Activated naive CD4-positive, alpha-beta T cell treated with anti-CD3 and anti-CD28 coated beads for 36 hours (primary cell): ENCODE data around the gene PRKAB2. TPM values are rescaled to one million over a fixed set of nuclear protein-coding genes. Genes with fewer than 3 reads are reported as not detected.

Experiments used
- total RNA-seq, 2 experiments: library from RNA; stranded (reverse); gene quantifications; one replicate each; pipeline ENCODE4 v1.2.3, GENCODE V29; 2021

Gene PRKAB2
- total RNA-seq, 2 experiments from 2014 or later, result 3.4 to 4.4 TPM

Other genes with a start within 250 kb of the PRKAB2 start
- 1 to 10 TPM; 6.1 to 6.2 TPM for gene NBPF12, start 234.1 kb downstream of the PRKAB2 start, total RNA-seq
- under 1 TPM in 1 of 2 experiments, not detected in 1; 0.14 TPM for gene FMO5, start 52.9 kb upstream of the PRKAB2 start, total RNA-seq
- gene CHD1L, start 70.2 kb upstream of the PRKAB2 start, total RNA-seq, result 10 to 100 TPM; 54.8 to 56.8 TPM